HK-2 (cell line): ENCODE measurements around the gene CCDC112.
"Not testable (repeated sequence)": the region's sequence is repeated elsewhere in the genome, so short reads cannot be mapped to it uniquely, and the experiment has no call there.

Experiments used
- DNase-seq: peaks from one replicate; pipeline ENCODE4 v3.0.0-alpha.2; 2018; ENCODE audit not compliant: unreplicated experiment

The CCDC112 gene, protein sequence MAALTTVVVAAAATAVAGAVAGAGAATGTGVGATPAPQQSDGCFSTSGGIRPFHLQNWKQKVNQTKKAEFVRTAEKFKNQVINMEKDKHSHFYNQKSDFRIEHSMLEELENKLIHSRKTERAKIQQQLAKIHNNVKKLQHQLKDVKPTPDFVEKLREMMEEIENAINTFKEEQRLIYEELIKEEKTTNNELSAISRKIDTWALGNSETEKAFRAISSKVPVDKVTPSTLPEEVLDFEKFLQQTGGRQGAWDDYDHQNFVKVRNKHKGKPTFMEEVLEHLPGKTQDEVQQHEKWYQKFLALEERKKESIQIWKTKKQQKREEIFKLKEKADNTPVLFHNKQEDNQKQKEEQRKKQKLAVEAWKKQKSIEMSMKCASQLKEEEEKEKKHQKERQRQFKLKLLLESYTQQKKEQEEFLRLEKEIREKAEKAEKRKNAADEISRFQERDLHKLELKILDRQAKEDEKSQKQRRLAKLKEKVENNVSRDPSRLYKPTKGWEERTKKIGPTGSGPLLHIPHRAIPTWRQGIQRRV

DNA sequence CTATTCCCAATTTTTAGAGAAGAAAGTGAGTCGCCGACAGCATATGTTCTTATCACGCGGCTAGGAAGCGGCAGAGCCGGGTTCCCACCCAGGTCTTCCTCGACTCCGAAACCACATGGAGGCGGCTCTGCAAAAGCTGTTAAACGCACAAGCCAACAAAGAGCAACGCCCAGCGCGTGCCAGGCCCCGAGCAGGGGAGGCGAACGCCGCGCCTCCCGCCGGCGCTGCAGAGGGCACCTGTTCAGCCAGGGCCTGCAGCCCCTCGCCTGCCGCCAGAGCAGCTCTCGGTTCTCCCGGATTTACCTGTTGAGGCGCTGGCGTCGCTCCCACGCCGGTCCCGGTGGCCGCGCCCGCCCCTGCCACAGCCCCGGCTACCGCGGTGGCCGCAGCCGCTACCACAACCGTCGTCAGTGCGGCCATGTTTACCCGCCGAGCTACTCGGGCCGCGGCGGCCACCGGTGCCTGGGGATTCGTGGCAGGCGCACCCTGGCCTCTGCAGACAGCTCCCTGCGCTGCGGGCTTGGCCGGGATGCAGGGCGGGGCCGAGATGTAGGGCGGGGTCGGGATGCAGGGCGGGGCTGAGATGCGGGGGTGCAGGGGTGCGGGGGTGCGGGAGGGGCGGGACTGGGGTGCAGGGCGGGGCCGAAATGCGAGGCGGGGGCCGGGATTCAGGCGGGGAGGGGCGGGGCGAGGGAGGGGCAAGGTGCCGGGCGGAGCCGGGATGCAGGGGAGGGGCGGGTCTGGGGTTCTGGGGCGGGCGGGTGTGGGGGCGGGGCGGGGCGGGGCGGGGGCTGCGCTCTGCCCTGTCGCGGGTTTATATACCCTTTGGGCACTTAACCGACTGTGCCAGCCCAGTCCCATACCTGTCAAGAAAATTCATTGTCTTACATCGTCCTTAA is at the start of gene CCDC112:
CCDC112 (minus strand) TSS at position 531 of the 899 bp plus-strand sequence; CDS start at position 420, 111 bp downstream.
- peak; percentile 78 for DNase-seq

DNA sequence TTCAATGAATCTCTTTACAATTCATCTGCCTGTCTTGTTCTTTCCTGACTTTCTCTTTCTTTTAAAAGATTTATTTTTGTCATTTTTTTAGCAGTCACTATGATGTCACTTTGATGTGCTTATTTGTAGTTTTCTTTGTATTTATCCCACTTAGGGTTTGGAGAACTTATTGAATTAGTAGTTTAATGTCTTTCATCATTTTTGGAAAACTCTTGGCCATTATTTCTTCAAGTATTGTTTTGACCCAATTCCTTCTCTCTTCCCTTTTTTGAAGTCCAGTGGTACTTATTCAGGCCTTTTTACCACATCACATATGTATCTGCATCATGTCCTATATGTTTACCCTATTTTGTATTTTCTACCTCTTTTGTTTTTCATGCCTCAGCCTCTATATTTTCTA is 48.9 kb upstream of the CCDC112 start:
- no peak for DNase-seq

DNA sequence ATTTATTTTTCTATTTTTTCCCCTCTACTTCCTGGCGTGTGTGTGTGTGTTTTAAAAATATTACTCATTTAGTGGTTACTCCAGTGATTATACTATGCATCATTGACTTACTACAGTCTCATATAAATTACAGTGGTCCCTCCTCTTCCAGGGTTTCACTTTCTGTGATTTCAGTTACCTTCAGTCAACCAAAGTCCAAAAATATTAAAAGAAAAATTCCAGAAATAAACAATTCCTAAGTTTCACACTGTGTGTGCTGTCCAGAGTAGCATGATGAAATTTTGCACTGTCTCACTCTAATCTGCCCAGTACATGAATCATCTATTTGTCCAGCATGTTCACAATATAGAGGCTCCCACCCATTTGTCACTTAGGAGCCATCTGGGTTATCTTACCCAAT is 47.4 kb upstream of the CCDC112 start:
- DNase-seq, result no peak

DNA sequence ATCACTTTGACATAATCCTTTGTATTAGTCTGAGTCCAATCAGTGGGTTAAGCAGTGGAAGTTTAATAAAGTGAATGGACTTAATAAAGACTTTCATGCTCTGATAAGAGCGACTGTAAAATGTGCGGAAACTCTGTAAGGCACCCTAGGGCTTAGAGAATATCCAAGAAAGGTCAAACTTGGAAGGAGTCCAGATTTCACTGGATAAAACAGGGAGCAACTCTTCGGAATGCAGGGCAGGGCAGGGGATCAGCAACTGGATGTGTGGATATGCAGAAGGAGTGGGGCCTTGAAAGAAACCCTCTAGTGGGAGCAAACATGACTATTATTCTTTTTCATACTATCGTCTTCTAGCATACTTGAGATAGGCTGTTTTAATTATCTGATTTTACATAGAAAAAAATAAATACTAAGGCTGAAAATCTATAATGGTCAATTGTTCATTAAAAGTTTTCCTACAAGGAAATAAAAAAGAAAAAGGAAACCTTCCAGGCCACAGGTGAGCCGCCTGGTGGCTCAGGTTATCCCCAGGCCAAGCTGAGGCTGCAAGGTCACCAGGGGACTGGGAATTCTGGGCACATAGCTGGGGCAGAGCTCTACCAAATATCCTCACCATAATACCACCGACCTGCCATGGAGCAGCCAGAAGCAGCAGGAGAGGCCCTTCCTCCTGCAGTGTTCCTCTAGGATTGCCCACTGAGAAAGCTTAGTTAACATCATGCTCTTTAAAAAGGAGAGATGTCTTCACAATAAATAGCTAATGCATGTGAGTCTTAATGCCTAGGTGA is 46.3 kb upstream of the CCDC112 start:
- no peak for DNase-seq

DNA sequence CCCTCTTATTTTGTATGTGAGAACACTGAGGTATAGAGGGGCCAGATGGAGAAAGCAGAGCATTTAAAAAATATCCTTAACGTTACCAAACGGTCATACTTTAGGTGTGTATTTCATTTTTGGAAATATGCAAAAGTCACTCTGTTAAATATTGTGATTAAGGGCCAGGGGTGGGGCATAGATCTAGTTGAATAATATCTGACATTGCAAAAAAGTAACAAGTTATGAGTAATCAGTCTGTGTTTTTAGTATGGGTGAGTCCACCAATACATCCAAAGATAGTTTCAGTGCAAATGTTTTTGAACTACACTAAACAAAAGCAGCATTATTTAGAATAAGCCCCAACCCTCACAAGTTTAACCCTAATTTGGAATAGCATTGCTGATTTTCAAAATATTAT is 45.3 kb upstream of the CCDC112 start:
- DNase-seq, result no peak

DNA sequence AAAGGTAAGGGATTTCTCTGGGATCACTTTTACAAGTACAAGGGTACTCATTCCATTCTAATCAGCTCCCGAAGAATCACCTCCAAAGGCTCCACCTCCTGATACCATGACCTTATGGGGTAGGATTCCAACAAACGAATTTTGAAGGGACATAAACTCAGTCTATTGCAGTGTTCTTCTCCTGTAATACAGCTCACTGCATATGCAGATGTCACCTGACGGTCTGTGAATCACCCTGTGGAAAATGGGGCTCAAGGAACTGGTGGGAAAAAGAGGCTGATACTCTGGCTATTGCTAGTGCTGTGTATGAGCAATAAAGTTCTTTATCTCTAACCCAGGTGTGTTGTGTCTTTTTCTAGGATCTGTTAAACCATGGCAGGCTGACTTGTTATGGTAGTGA is 42.4 kb upstream of the CCDC112 start:
- no peak for DNase-seq

DNA sequence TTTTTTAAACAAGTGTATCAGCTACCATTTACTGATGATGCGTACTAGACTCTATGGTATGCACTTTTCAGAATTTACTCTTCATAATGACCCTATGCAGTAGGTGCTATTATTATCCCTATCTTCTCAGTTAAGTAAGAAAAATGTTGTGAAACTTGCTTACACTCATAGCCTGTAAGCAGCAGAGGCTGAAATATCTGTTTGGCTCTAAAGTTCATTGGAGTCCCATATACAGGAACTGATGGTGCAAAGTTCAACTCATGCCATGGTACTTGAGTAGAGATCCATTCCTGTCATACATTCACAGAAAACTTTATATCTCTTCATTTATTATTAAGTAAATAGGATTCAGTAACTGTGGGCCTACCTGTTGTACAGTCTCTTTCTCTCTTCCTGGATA is 41.4 kb upstream of the CCDC112 start:
- DNase-seq, result no peak

DNA sequence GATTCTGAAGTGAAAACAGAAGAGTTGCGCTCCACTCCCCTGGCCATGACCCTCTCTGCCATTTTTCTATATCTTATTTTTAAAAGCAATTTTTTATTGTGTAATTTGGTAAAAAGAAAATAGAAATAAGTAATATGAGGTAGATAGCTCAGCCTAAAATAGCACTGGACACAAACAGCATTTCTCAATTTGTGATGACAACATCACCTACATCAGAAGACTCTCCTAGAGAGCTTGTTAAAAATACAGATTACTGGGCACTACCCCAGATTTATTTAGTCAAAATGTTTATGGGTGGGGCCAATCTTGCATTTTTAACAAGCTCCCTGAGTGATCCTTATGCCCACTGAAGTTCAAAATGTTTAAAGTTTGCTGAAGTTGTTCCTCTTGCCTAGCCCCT is 40.5 kb upstream of the CCDC112 start:
- DNase-seq, result no peak

DNA sequence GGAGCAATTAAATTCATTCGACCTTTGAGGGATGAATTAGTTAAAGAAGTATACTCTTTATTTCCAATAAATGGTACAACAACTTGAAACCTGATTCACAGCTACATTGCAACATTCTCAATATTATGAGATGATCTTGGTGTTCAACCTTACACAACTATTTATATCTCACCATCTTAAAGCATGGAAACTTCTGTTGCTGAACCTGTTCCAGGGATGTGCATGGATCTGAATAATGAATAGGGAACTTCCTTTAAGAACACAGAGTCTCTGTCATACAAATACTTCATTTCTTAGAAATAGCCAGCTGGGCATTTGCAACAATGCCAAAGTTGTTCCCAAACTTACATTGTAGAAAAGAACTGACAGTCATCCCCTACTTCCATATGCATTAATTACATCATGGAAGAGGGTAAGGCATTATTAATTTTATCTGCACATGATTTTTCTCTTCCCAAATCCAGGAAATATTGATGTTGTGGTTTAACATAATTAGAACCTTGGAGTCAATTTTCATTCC is 39.8 kb upstream of the CCDC112 start:
- no peak for DNase-seq

DNA sequence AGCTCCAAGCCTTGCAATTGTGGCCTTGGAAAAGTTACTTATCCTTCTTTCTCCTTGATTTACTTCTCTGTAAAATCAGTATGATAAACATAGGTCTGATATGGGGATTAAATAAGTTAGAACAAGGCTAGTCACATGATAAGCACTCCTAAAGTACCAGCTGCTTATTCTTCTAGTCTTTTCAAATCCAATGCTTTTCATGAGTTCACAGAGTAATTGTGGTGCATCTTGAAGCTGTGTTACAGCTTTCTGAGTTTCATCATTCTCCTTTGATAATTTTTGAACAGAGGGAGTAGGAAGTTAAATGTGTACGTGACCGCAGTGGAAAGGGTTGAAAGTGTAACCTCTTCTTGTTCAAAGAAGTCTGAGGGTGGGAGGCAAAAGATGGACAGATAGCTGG is 38.8 kb upstream of the CCDC112 start:
- DNase-seq, result no peak

DNA sequence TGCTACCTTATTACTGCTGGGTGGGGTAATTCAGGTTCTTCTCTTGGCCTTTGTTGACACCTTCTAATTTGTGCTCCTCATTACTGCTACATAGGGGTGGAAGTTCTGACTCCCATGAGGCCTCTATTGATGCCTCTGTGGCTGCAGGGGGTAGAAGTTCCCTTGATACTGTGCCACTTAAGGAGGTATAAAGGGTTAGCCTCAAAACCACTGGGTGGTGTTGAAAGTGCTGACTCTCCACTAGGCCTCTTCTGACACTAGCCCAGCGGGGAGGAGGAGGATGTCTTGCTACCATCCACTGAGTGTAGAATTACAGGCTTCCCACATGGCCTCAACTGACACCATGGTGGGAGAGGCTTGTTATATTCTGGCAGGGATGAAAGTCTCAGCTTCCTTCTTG is 36.7 kb upstream of the CCDC112 start:
- DNase-seq, result no peak

DNA sequence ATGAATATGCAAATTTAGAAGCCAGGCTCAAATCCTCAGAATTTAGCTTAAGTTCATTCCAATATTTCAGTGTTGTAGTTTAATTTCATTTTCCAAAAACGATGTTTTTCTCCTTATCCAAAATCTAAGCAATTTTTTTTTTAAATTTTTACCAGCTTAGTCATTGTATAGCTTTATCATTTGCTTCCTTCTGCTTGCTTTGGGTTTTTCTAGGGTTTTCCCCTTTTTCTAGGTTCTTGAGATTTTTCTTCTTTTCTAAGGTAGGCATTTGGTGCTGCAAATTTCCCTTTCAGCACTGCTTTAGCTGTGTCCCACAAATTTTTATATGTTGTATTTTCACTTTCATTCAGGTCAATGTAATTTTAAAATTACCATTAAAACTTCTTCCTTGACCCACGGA is 34.4 kb upstream of the CCDC112 start:
- no peak for DNase-seq

DNA sequence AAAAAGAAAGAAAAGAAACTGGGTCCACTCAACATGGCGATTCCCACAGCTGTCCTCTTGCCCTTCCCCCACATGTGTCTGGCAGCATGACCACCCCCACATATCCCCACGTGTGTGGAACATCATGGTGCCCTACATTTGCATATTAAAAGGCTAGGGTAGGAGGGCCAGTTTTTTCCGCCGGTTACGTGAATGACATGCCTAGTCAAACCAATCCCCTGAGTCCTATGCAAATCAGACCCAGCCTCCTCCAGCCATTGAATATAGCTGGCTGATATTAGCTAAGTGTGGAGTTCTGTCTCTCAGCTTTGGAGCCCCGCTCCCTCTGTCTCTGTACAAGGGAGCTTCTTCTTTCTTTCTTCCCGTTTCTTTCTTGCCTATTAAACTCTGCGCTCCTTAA is 33.0 kb upstream of the CCDC112 start:
- DNase-seq, result no peak

DNA sequence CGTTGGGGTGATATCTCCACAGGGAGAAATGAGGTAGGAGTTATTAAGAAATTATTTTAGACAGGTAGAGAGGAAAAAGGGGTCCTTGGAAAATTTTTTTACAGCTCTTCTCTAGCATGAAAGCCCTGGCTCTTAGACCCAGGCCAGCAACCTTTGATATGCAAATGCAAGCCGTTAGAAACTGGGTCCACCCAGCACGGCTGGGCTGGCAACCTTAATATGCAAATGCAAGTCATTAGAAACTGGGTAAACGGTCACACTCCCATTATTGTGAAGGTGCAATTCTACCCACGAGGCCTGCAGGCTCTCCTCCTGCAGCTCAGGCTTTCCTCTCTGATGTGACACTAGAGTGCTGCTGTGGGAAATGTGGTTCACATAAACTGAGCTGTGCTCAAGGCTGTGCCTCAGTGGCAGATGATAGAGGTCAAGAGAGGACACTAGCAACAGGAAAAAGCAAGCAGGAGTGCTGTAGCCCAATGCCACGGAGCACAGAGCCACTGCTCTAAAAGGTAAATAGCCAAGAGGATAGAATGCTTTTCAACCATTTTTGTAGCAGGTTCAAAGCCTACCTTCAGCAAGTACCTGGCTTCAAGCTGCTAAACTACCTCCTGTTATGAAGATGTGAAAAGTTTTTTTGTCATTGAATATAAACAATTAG is 32.3 kb upstream of the CCDC112 start:
- DNase-seq, result not testable (repeated sequence)

DNA sequence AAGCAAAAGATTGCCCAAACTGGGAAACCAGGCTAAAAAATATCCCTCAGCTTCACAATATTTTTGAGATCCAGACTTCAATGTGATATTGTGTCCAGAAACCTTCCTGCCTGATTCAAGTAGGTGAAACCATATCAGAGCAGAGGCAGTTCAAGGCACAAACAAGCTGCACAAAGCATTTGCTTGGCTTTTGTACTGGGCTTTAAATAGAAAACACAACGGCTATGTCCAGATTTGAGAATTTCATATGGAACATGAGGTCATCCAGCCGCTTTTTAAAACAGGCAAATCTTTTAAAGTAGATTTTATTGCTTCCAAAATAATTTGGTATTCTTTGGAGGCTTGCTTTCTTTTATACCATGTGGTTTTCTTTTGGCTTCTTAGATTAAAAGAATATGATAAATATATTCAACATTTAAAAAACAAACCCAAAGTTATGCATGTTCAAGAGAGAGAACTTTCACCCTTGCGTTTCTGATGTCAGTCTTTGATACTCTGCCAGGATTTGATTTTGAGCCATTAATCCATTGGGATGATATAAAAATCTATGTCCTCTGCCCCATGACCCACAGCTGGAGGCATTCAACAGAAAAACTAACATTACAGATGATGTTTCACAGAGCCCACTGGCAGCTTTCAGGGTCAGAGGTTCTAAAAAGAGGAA is 29.0 kb upstream of the CCDC112 start:
- DNase-seq, result no peak

DNA sequence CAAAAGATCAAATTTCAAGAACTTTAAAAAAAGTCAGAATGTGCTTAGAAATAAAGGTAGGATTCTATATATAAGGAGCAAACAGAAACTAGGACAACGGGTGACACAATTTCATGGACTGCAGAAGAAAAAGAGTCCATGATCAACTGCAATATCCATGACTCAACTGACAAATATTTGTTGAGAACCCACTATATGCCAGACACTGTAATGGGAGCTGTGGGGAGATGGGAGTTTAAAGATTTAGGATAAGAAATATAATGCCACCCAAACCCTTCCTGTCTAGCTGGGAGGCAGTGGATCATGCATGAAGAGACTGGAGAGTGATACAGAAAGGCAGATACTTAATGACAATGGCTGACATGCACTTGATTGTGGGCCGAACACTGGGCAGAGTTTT is 27.6 kb upstream of the CCDC112 start:
- no peak for DNase-seq

DNA sequence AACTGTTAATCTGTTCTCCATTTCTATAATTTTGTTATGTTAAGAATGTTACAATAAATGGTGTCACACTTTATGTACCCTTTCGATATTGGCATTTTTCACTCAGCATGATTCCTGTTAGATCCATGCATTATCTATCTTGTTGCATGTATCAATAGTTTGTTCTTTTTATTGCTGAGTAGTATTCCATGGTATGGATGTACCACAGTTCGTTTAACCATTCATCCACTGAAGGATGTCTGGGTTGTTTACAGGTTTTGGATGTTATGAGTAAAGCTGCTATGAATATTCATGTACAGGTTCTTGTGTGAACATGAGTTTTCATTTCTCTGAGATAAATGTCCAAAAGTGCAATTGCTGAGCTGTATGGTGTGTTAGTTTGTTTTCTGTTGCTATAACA is 26.3 kb upstream of the CCDC112 start:
- no peak for DNase-seq

DNA sequence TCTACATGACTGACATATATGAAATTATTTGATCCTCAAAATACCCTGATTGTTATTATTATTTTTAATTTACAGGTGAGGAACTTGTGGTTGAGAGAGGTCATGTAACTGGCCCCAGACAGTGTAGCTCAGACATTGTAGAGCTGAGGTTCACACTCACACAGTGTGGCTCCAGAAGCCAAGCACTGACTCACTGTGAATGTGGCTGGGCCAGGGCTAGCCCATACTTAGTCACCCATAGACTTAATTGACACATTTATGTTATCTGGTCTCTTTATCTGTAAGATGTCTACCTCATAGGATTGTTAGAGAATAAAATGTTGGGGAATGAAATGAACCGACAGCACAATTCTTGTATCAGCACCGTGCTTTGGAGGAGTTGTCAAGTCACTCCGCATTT is 24.9 kb upstream of the CCDC112 start:
- DNase-seq, result no peak

DNA sequence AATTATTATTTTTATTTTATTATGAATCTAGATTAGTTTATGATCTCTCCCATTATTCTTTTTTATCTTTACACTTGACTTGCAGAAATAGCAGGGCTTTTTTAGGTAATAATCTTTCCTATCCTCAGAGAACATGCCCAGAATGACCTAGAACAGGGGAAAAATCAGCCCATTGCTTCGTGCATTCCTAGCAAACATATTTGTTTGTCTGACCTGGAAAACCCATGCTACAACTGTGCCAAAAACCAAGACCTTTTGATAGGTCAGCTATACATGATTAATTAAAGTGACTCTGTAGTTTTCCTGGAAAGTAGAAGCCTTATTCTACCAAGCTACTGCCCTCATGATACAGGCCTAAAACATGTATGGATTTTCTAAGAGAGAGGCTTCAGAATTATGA is 24.1 kb upstream of the CCDC112 start:
- DNase-seq, result no peak

DNA sequence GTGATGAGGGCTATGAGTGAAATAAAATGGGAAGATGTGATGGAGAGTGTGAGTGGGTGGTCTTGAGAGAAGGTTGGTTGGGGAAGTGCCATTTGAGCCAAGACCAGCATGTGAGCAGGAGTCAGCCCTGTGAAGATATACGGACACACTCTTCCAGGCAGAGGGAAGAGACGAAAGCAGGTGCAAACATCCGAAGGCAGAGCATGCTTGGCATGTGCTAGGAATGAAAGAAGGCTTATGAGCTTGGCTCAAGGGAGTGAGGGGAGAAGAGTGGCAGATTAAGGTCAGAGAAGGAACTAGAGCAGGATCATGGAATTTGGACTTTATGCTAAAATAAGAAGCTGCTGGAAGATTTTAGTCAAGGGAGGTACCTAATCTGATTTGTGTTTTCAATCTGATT is 23.6 kb upstream of the CCDC112 start:
- DNase-seq, result no peak

DNA sequence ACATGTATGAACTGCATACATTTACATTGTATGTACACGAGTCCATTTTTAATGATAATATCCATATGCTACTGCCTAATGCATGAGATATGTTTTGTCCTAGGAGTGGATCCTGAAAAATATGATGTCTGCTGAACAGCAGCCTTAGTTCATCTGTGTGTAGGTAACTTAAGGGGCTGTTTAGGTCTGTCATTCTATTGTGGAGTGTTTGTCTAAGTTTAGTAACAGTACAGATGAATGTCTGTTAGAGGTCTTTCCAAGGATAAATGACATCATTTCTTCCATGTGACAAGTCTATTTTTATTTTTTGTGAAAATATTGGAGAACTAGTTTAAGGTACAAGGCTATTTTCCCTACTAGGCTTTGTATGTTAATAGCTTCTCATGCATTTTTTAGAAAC is 22.6 kb upstream of the CCDC112 start:
- no peak for DNase-seq
